ENCODE data around the gene SLC38A10. TPM values are rescaled to one million over a fixed set of nuclear protein-coding genes. Genes with fewer than 3 reads are reported as not detected.
A peak's percentile ranks its signal among the peaks of the same experiment; 100 is the strongest.

The SLC38A10 gene
- polyA plus RNA-seq, 1 of the 3 experiments (the other 2 are of a cell fraction): 82.2 TPM

- 91% methylated on average over 24 of the region's 25 CpGs for WGBS (ENCODE audit: low lambda C conversion rate)
Observed at GRCh38 chr17:81251094-81251708, 43.9 kb downstream of the SLC38A10 start.

More at GRCh38 chr17:81251094-81251708, 43.9 kb downstream of the SLC38A10 start:
- TF ChIP-seq EP300 (IDR thresholded peaks at IDR 0.05; ENCODE audit: borderline replicate concordance in 1 of 2, low read depth in 1 of 2, low read length in 1 of 2) (no peak), CHD2 (IDR thresholded peaks at IDR 0.05; ENCODE audit: low read length, partially characterized antibody) (no peak), RXRA (IDR thresholded peaks at IDR 0.05; ENCODE audit: borderline replicate concordance, low read depth) (no peak), RFX5 (IDR thresholded peaks at IDR 0.05; ENCODE audit: low read length) (no peak), USF1 (IDR thresholded peaks at IDR 0.05; ENCODE audit: borderline replicate concordance, low read depth) (no peak), EZH2phosphoT487 (IDR thresholded peaks at IDR 0.05; ENCODE audit: borderline replicate concordance, low read depth) (no peak), SIN3A (IDR thresholded peaks at IDR 0.05; ENCODE audit: borderline replicate concordance, low read depth, low read length) (no peak), MAX (IDR thresholded peaks at IDR 0.05; ENCODE audit: low read depth) (no peak), RAD21 (IDR thresholded peaks at IDR 0.05; ENCODE audit: low read length) (no peak), FOXM1 (IDR thresholded peaks at IDR 0.05; ENCODE audit: low read depth) (no peak), YY1 (IDR thresholded peaks at IDR 0.05; ENCODE audit: low read depth) (no peak), REST (IDR thresholded peaks at IDR 0.05; ENCODE audit: low read depth, low read length) (no peak), FOXJ3 (CRISPR knock-in tag; IDR thresholded peaks at IDR 0.05) (no peak), CTCF (IDR thresholded peaks at IDR 0.05) (no peak), IRF3 (IDR thresholded peaks at IDR 0.05; ENCODE audit: low read depth, low read length) (no peak), PBX3 (IDR thresholded peaks at IDR 0.05) (no peak), USF2 (IDR thresholded peaks at IDR 0.05; ENCODE audit: borderline replicate concordance, low read depth, low read length) (no peak), RCOR1 (IDR thresholded peaks at IDR 0.05; ENCODE audit: low read length) (no peak), MXI1 (IDR thresholded peaks at IDR 0.05; ENCODE audit: low read depth, low read length) (no peak)
- H3K4me2 ChIP-seq: no peak overlapping the region
- peaks cover 0 to 27% of the 10 kb centered on the region in 2 experiments; a peak in 1 of 4 replicates for H3K4me1 ChIP-seq (ENCODE audit: control insufficient read depth in 1 of 2, insufficient read depth in 2 of 2, low read depth in 1 of 2, low read length in 1 of 2)
- no peak overlapping the region for H3K9ac ChIP-seq
- ChIA-PET POLR2A (no interaction called here), CTCF (interaction anchor here (1.1 to 11.3 kb wide), 9 partner anchors 9 to 350 kb away, joined by 3 to 140 read pairs (median 4); partner anchors contain the start of genes NDUFAF8 and TEPSIN)
- H3K27me3 ChIP-seq (ENCODE audit: insufficient read depth): no peaks in the 10 kb centered on the region
- H3K9me2 ChIP-seq: no peaks in the 10 kb centered on the region
- H3F3A ChIP-seq (replicated peaks; ENCODE audit: insufficient read depth): no peaks in the 10 kb centered on the region
- H4K20me1 ChIP-seq (ENCODE audit: insufficient read depth): peaks cover 6% of the 10 kb centered on the region; the same call in 1 of the 2 replicates
- peak overlapping the region in 1 of 2 experiments; percentile 62; a peak in 2 of 4 replicates for H3K27ac ChIP-seq (ENCODE audit: low read depth in 2 of 2, low read length in 1 of 2)
- no peak overlapping the region for H3K4me3 ChIP-seq (ENCODE audit: low read depth in 2 of 2, low read length in 1 of 2)
- no peak overlapping the region for H2AFZ ChIP-seq (ENCODE audit: low read depth)
- peaks cover 39 to 42% of the 10 kb centered on the region in 2 experiments for H3K36me3 ChIP-seq (replicated peaks in 1 of 2; ENCODE audit: control insufficient read depth in 1 of 2, insufficient read depth in 2 of 2, low read length in 1 of 2)
- peaks cover 13% of the 10 kb centered on the region; the same call in 1 of the 2 replicates for H3K79me2 ChIP-seq (ENCODE audit: insufficient read depth)
- DNase-seq: no peak
- no peaks in the 10 kb centered on the region for H3K9me3 ChIP-seq

Measured in SK-N-SH (cell line).